SU-DHL-6 (cell line): ENCODE results near the gene WDR48.

Experiments used
- EZH2phosphoT487 ChIP-seq: fragments of 200-600 bp; sonication (generic), shearing (Covaris generic); conservative IDR thresholded peaks from 2 replicates; pipeline ENCODE4 v1.6.1; 2018; ENCODE audit warnings: mild to moderate bottlenecking, antibody characterized with exemption, low read length, moderate library complexity, mixed read lengths
- TF ChIP-seq, protein P1 (sequence below): fragments of 200-600 bp; sonication (generic); IDR thresholded peaks from one replicate; pipeline ENCODE4 v1.5.1; 2017; ENCODE audit warnings: antibody characterized with exemption, mild to moderate bottlenecking, low read length, moderate library complexity; ENCODE audit not compliant: insufficient read depth, poor library complexity, severe bottlenecking

DNA sequence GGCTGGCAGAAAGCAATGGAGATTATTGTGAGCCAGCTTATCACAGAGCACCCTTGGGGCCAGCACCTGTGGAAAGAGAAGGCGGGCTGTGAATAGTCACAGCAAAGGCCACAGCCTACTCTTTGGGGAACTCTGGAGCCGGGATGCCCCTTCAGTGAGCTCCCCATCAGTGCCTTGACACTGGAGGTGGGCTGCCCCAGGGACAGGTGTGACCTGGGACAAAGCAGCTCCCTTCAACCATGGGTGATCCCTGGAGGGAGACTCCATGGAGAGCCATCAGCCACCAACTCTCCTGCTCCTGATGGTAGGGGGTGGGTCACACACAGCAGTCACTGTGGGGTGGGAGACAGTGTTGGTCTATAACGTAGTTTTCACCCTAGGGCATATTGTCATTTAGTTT lies 61.5 kb downstream of the WDR48 start:
- TF ChIP-seq, protein P1, sequence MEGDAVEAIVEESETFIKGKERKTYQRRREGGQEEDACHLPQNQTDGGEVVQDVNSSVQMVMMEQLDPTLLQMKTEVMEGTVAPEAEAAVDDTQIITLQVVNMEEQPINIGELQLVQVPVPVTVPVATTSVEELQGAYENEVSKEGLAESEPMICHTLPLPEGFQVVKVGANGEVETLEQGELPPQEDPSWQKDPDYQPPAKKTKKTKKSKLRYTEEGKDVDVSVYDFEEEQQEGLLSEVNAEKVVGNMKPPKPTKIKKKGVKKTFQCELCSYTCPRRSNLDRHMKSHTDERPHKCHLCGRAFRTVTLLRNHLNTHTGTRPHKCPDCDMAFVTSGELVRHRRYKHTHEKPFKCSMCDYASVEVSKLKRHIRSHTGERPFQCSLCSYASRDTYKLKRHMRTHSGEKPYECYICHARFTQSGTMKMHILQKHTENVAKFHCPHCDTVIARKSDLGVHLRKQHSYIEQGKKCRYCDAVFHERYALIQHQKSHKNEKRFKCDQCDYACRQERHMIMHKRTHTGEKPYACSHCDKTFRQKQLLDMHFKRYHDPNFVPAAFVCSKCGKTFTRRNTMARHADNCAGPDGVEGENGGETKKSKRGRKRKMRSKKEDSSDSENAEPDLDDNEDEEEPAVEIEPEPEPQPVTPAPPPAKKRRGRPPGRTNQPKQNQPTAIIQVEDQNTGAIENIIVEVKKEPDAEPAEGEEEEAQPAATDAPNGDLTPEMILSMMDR, result no peak
- no peak for TF ChIP-seq EZH2phosphoT487
